Measurements from ENCODE around the gene KLK14. TPM values are rescaled to one million over a fixed set of nuclear protein-coding genes. Genes with fewer than 3 reads are reported as not detected.

The KLK14 gene
- total RNA-seq, 2 donors from 2014 or later = not detected

DNA sequence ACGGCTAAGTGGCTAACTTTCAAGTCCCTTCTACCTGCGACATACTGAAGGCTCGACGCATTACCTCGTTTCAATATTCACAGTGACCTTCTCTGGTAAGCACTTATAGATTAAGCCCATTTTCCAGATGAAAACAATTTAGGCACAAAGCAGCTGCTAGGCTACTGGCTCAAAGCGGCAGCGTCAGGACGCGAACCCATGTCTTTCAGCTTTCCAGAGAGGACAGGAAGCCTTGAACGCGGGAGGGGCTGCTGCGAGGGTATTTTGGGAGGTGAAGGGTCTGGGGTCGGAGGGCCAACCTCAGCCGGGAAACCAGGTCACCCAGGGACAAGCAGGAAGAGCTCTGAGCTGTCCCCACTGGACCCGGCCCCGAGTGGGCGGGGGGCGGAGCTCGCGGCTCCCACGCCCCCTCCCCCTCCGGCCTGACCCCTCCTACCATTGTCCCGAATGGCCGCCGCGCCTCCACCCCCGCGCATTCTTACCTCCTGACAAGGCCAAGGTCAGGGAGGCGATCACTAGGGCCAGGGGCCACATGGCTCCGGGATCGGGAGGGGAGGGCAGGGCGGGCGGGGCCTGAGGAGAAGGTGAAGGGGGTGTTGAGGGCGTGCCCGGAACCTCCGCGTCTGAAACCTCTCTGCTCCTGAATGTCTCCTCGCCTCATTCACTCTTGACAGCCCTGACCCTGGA is 18.0 kb downstream of the KLK14 start, which contains the start of gene KLK13:
KLK13 (minus strand) TSS at position 559 of the 687 bp plus-strand sequence; CDS start at position 534, 25 bp downstream.
- H3K27me3 ChIP-seq (replicated peaks; ENCODE audit: insufficient read depth) = no peaks in the 10 kb centered on the region
- ATAC-seq (ENCODE audit: insufficient number of reproducible peaks, low FRiP score, low read depth) (no peak), DNase-seq (ENCODE audit: low spot score) (no peak)
- H3K4me1 ChIP-seq (ENCODE audit: control insufficient read depth in 1 of 2, low read depth in 2 of 2) = no peaks in the 10 kb centered on the region
- no peaks in the 10 kb centered on the region for H3K36me3 ChIP-seq
- H3K27ac ChIP-seq = no peak within 1 kb of the TSS
- H3K4me3 ChIP-seq = no peak within 1 kb of the TSS
- no peaks in the 10 kb centered on the region for H3K9me3 ChIP-seq
- TF ChIP-seq, protein P1, sequence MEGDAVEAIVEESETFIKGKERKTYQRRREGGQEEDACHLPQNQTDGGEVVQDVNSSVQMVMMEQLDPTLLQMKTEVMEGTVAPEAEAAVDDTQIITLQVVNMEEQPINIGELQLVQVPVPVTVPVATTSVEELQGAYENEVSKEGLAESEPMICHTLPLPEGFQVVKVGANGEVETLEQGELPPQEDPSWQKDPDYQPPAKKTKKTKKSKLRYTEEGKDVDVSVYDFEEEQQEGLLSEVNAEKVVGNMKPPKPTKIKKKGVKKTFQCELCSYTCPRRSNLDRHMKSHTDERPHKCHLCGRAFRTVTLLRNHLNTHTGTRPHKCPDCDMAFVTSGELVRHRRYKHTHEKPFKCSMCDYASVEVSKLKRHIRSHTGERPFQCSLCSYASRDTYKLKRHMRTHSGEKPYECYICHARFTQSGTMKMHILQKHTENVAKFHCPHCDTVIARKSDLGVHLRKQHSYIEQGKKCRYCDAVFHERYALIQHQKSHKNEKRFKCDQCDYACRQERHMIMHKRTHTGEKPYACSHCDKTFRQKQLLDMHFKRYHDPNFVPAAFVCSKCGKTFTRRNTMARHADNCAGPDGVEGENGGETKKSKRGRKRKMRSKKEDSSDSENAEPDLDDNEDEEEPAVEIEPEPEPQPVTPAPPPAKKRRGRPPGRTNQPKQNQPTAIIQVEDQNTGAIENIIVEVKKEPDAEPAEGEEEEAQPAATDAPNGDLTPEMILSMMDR (IDR thresholded peaks at IDR 0.05) = no peak

DNA sequence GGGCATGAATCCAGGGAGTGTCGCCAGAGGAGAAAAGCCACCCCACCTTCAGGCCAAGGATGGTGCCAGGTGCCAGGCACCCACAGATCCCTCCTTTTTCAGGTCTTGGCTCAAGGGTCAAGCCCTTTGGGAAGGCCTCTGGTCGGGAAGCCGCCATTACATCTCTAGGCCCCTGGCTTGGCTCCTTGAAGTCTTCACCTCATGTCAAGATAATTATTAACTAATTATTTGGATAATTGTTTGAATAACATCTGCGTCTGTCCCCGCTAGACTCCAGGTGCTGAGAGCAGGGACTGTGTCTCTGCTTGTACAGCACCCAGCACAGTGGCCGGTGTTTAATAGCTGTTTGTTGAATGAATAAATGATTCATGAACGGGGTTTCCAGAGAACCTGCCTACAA is 19.0 kb downstream of the KLK14 start:
- ATAC-seq (ENCODE audit: insufficient number of reproducible peaks, low FRiP score, low read depth) = no peak
- H3K36me3 ChIP-seq = no peaks in the 10 kb centered on the region
- H3K4me3 ChIP-seq = no peak overlapping the region
- DNase-seq (ENCODE audit: low spot score) = no peak
- TF ChIP-seq, protein P1 (IDR thresholded peaks at IDR 0.05) = no peak
- no peaks in the 10 kb centered on the region for H3K4me1 ChIP-seq (ENCODE audit: control insufficient read depth in 1 of 2, low read depth in 2 of 2)
- H3K9me3 ChIP-seq = no peaks in the 10 kb centered on the region
- no peak overlapping the region for H3K27ac ChIP-seq
- H3K27me3 ChIP-seq (replicated peaks; ENCODE audit: insufficient read depth) = no peaks in the 10 kb centered on the region

DNA sequence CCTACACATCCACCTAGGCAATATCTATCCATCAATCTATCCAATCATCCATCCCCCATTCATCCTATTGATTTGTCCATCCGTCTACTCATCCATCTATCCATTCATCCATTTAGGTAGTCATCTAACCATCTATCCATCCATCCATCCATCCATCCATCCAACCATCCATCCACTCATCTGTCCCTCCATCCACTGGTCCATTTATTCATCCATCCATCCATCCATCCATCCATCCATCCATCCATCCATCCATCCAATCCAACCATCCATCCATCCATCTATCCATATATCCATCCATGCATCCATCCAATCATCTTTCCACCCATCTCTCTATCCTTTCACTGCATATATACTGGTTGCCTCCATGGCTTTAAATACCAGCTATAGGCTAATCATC is 21.7 kb downstream of the KLK14 start:
- H3K36me3 ChIP-seq = no peaks in the 10 kb centered on the region
- H3K27ac ChIP-seq = no peak overlapping the region
- no peaks in the 10 kb centered on the region for H3K27me3 ChIP-seq (replicated peaks; ENCODE audit: insufficient read depth)
- DNase-seq (ENCODE audit: low spot score) (no peak), ATAC-seq (ENCODE audit: insufficient number of reproducible peaks, low FRiP score, low read depth) (no peak)
- no peak overlapping the region for H3K4me3 ChIP-seq
- TF ChIP-seq, protein P1 (IDR thresholded peaks at IDR 0.05) = no peak
- no peaks in the 10 kb centered on the region for H3K4me1 ChIP-seq (ENCODE audit: control insufficient read depth in 1 of 2, low read depth in 2 of 2)
- H3K9me3 ChIP-seq = no peaks in the 10 kb centered on the region

DNA sequence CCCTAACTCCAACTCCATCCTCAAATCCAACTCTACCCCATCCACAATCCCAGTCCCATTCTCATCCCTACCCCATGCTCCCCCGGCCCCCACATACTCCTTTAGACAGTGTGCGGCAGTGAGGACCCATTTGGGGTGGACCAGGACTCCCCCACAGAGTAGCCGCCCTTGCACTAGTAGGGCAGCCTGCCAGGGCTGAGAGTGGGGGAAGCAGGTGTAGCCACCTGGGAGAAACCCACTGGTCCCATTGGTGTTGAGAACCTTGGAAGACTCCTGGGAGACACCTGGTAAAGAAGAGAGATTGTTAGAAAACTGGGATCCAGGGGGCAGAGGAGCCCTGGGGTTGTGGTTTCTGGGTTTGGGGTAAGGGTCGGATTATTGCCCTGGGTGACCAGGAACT is 22.4 kb downstream of the KLK14 start:
- H3K4me1 ChIP-seq (ENCODE audit: control insufficient read depth in 1 of 2, low read depth in 2 of 2) = no peaks in the 10 kb centered on the region
- no peak for DNase-seq (ENCODE audit: low spot score)
- TF ChIP-seq, protein P1 (IDR thresholded peaks at IDR 0.05) = no peak
- no peaks in the 10 kb centered on the region for H3K36me3 ChIP-seq
- ATAC-seq (ENCODE audit: insufficient number of reproducible peaks, low FRiP score, low read depth) = no peak
- no peaks in the 10 kb centered on the region for H3K27me3 ChIP-seq (replicated peaks; ENCODE audit: insufficient read depth)
- H3K9me3 ChIP-seq = no peaks in the 10 kb centered on the region
- no peak overlapping the region for H3K4me3 ChIP-seq
- no peak overlapping the region for H3K27ac ChIP-seq

DNA sequence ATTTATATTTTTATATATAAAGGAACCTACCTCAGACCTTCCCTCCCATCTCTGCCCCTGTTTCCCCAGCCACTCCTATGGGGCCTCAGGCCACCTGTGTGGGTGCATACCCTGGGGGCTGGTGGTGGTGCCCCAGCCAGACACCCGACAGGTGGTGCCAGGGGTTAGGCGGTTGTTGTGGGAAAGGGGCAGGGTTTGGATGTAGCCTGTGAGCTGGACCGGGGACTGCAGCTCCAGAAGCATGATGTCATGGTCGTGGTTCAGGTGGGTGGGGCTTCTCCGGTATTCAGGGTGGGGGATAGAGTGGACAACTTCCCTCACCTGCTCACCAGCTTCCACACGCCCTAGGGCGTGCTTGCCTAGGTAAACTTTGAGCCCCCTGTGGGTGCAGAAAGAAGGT is 23.0 kb downstream of the KLK14 start:
- Histone ChIP-seq H3K4me3 (no peak overlapping the region), H3K9me3 (no peaks in the 10 kb centered on the region), H3K4me1 (ENCODE audit: control insufficient read depth in 1 of 2, low read depth in 2 of 2) (no peaks in the 10 kb centered on the region), H3K27me3 (replicated peaks; ENCODE audit: insufficient read depth) (no peaks in the 10 kb centered on the region), H3K27ac (no peak overlapping the region), H3K36me3 (no peaks in the 10 kb centered on the region)
- DNase-seq (ENCODE audit: low spot score) (no peak), ATAC-seq (ENCODE audit: insufficient number of reproducible peaks, low FRiP score, low read depth) (no peak)
- TF ChIP-seq, protein P1 (IDR thresholded peaks at IDR 0.05) = no peak

Measured in thoracic aorta (tissue), 2 donors.